Hematopoietic multipotent progenitor cell treated with erythropoietin and hydrocortisone succinate and interleukin-3 and kit ligand, for 17 days (in vitro differentiated cells): ENCODE results near the gene HSP90AA1.
"Not testable (repeated sequence)": the region's sequence is repeated elsewhere in the genome, so short reads cannot be mapped to it uniquely, and the experiment has no call there.

Experiments used
- DNase-seq: peaks from one replicate; pipeline ENCODE4 v3.0.0-alpha.2; 2015; ENCODE audit warnings: low spot score

Gene HSP90AA1

GRCh38 chr14:102094101-102094500 lies 7.3 kb upstream of the HSP90AA1 start:
- peak; percentile 65 for DNase-seq

GRCh38 chr14:102092806-102093205 lies 6.0 kb upstream of the HSP90AA1 start:
- DNase-seq = no peak

- no peak for DNase-seq
These were observed 3.9 kb upstream of the HSP90AA1 start for GRCh38 chr14:102090713-102091112.

- no peak for DNase-seq
These were observed 2.9 kb upstream of the HSP90AA1 start for GRCh38 chr14:102089621-102090343.

- DNase-seq = no peak
These were observed 1.4 kb upstream of the HSP90AA1 start for GRCh38 chr14:102088012-102088792.

- no peak for DNase-seq
These were observed 843 bp upstream of the HSP90AA1 start for GRCh38 chr14:102087762-102088011.

- DNase-seq = no peak
These were observed 204 bp downstream of the HSP90AA1 start for GRCh38 chr14:102086709-102086971.

- peak; percentile 67 for DNase-seq
These were observed 716 bp downstream of the HSP90AA1 start for GRCh38 chr14:102085948-102086708.

- peak; percentile 63 for DNase-seq
These were observed 1.4 kb downstream of the HSP90AA1 start for GRCh38 chr14:102085488-102085887.

GRCh38 chr14:102084931-102085330 lies 1.9 kb downstream of the HSP90AA1 start:
- peak; percentile 24 for DNase-seq

- peak; percentile 20 for DNase-seq
These were observed 2.3 kb downstream of the HSP90AA1 start for GRCh38 chr14:102084522-102084921.

- DNase-seq = no peak
These were observed 5.4 kb downstream of the HSP90AA1 start for GRCh38 chr14:102081231-102082080.

GRCh38 chr14:102080183-102081080 lies 6.4 kb downstream of the HSP90AA1 start:
- DNase-seq = no peak

- no peak for DNase-seq
These were observed 7.2 kb downstream of the HSP90AA1 start for GRCh38 chr14:102079700-102079979.

GRCh38 chr14:102078831-102079699 lies 7.8 kb downstream of the HSP90AA1 start:
- no peak for DNase-seq

- DNase-seq = not testable (repeated sequence)
These were observed 8.5 kb downstream of the HSP90AA1 start for GRCh38 chr14:102078361-102078791.

GRCh38 chr14:102077382-102077709 lies 9.5 kb downstream of the HSP90AA1 start:
- no peak for DNase-seq

GRCh38 chr14:102075155-102075554 lies 11.7 kb downstream of the HSP90AA1 start:
- no peak for DNase-seq

GRCh38 chr14:102074415-102074964 lies 12.4 kb downstream of the HSP90AA1 start:
- DNase-seq = no peak

GRCh38 chr14:102071283-102071998 lies 15.4 kb downstream of the HSP90AA1 start:
- no peak for DNase-seq
